Fibroblast of the aortic adventitia (primary cell): ENCODE data around the gene RUNX1. TPM values are rescaled to one million over a fixed set of nuclear protein-coding genes. Genes with fewer than 3 reads are reported as not detected.

Source experiments
- DNase-seq: peaks from one replicate; pipeline ENCODE4 v3.0.0-alpha.2; 2010; ENCODE audit warnings: low read depth
- H3K4me3 ChIP-seq: 2 replicates; pipeline ENCODE4 v1.5.1; 2011; ENCODE audit warnings: low read depth, mild to moderate bottlenecking, control low read depth, low read length, moderate library complexity
- total RNA-seq: library from RNA; depleted of rRNA; stranded (reverse); fragments of >200 nt; gene quantifications from 2 replicates; pipeline ENCODE4 v1.2.3, GENCODE V29; 2012; ENCODE audit warnings: low replicate concordance
- TF ChIP-seq, protein P1 (sequence below): IDR thresholded peaks from 2 replicates; pipeline ENCODE4 v1.5.1; 2011; ENCODE audit warnings: mild to moderate bottlenecking, low read length, control low read depth, inconsistent platforms; ENCODE audit not compliant: insufficient read depth

RUNX1 gene
- total RNA-seq, 1 donor = 28.0 TPM

DNA sequence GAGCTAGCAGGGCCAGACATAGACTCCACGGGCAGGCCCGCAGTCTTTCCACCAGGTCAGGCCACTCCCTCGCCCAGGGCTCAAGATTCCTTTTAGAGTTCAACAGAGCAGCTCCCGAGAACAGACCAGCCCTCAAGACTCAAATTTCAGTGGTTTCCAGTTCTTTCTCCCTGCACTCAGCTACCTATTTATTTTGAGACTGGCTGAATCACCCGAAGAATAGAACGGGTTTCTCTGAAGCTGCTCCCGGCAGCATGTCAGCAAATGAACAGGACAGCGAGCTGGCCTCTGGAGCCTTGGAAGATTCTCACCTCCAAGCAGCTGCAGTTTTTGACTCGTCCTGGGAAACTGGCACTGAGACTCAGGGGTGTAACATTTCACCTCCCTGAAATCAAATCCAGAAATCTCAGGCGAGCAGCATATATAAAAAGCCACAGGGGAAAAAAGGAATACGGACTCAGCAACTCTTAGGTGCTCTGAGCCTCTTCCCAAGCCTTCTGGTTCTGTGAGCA lies 202.4 kb downstream of the RUNX1 start:
- TF ChIP-seq, protein P1, sequence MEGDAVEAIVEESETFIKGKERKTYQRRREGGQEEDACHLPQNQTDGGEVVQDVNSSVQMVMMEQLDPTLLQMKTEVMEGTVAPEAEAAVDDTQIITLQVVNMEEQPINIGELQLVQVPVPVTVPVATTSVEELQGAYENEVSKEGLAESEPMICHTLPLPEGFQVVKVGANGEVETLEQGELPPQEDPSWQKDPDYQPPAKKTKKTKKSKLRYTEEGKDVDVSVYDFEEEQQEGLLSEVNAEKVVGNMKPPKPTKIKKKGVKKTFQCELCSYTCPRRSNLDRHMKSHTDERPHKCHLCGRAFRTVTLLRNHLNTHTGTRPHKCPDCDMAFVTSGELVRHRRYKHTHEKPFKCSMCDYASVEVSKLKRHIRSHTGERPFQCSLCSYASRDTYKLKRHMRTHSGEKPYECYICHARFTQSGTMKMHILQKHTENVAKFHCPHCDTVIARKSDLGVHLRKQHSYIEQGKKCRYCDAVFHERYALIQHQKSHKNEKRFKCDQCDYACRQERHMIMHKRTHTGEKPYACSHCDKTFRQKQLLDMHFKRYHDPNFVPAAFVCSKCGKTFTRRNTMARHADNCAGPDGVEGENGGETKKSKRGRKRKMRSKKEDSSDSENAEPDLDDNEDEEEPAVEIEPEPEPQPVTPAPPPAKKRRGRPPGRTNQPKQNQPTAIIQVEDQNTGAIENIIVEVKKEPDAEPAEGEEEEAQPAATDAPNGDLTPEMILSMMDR = no peak
- peak; percentile 49 for DNase-seq
- no peak overlapping the region for H3K4me3 ChIP-seq

DNA sequence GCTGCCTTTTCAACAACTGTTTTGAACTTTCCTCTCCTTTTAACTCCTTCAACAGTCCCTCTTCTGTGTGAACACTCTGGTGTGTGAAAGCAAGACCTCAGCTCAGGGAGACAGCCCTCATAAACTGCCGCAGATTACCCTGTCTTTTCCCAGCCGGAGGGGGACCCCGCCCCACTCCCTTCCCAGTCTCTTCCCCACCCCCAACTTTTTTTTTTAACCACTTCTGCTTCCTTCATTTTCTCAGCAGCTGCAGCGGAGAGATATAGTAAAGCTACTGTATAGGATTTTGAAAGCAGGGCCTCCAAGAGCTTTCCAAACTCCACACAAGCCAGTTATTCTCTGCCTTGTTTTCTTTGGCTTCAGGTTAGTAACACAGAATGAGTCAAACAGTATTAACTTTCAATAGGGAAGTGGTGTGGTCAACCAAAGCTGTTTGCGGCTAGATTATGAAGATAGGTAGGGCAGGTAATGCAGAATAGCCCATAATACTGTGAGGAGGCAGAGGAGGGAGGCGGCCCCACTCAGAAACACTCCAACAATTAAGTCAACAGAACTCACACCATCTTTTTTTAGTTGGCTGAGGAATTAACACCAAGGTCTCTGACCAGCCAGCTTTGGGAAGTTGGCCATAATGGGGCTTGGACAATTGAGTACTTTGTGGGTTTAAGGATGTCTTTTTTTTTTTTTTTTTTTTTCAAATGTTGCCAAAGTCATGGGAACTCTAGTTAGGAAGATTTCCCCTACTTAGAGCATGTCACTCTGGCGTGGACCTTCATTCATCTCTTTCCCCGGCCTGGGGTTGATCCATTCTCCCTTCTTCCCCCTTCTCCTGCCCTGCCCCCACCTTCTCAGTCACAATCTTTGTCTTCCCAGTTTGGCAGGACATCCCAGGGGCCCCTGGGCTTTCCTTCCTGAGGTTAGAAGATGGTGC lies 203.3 kb downstream of the RUNX1 start:
- DNase-seq = peak; percentile 87
- no peak overlapping the region for H3K4me3 ChIP-seq
- TF ChIP-seq, protein P1 = no peak

DNA sequence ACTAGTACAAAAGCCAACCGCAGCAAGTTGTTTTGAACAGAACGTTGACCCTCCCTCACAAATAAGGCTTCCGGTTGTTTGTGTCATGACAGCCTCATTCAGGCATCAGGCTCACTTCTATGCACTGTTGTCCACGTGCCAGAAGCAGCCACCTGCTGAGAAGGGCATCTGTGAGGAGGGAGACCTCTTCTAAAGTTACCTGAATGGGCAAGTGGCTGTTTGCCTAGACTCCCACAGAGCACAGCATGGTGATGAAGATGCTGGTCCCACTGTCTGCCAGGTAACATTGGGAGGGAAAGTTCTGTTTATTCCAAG lies 204.2 kb downstream of the RUNX1 start:
- no peak overlapping the region for H3K4me3 ChIP-seq
- TF ChIP-seq, protein P1 = no peak
- no peak for DNase-seq

DNA sequence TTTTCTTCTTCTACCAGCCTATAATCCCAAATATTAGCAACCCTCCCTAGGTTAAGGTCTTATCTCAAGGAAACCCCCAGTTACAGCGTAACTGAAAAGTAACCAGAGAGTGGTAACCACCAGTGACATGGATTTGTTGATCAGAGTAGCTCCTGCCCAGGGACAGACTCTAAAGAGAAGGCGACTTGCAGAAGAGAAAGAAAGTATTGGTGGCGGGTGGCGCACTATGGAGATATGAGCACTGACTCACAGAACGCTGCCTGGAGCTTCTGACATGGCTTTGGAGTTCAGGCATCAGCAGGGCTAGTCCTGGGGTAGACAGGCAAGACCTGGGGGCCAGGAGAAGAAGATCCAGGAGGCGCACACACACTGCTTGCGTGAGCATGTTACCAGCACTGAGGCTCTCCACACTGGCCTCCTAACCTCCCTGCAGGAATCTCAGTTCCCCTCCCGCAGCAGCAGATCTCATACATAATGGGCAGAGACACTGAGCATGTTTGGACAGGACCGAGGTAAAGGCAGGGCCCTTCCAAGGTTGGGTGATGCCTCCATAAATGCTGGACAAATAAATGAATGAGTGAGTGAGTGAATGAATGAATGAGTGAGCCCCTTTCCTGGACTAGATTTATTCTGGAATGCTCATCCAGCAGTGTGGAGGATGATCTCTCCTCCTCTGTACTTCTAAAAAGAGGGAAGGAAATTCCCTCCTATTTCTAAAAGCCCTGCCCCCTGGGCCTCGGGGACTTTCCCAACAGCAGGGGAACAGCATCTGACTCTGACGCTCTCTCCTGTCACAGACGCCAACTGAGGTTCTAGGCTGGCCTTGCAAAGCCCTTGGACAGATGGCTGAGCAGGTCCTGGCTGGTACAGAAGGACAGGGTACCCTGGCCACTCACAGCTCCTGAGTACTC lies 204.8 kb downstream of the RUNX1 start:
- TF ChIP-seq, protein P1 = no peak
- no peak overlapping the region for H3K4me3 ChIP-seq
- peak; percentile 33 for DNase-seq

DNA sequence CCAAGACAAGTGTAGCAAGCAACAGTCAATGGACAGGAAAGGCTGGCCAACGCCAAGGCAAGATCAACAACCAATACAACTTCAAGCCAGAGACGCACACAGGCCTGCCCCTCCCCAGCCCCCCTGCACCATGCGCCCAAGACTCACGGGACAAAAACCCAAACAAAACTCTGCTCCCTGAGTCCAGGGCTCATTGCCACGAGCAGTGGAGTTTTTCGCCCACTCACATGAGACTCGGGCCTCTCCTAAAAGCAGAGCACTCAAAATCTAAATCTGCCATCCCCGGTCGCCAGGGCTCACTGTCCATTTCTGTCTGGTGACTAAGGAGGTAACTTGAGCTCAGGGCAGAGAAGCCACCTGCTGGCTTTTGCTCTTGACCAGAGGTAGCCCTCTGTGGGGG lies 205.5 kb downstream of the RUNX1 start:
- TF ChIP-seq, protein P1 = no peak
- no peak overlapping the region for H3K4me3 ChIP-seq
- DNase-seq = no peak

DNA sequence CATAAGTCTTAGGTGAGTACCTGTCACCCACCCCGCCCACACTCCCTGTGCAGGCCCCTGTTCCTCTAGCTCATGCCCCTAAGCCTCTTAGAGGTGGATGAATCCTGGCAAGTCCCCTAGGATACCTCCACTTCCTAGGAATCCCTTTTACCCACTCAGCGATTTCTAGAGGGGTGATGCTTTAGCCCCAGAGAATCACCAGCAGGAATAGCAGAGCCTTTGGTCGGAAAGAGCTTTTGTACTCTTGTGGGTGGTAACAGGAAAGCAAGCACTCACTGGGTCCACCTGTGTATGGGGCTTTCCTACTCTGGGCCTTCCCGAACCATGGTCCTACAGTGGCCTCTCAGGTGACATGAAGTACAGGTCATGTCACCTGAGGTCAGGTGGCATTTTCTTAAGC lies 207.9 kb downstream of the RUNX1 start:
- TF ChIP-seq, protein P1 = no peak
- DNase-seq = no peak
- H3K4me3 ChIP-seq = no peak overlapping the region
